Activated CD8-positive, alpha-beta memory T cell treated with anti-CD3 and anti-CD28 coated beads for 1 hour (primary cell): ENCODE data around the gene RNF166.

ENCODE experiments used
- DNase-seq, 2 donors: peaks; one replicate each; pipeline ENCODE4 v3.0.0-alpha.2; 2020; ENCODE audit warnings: low read depth in 1 of 2; ENCODE audit errors: extremely low read depth in 1 of 2

RNF166 gene

DNA sequence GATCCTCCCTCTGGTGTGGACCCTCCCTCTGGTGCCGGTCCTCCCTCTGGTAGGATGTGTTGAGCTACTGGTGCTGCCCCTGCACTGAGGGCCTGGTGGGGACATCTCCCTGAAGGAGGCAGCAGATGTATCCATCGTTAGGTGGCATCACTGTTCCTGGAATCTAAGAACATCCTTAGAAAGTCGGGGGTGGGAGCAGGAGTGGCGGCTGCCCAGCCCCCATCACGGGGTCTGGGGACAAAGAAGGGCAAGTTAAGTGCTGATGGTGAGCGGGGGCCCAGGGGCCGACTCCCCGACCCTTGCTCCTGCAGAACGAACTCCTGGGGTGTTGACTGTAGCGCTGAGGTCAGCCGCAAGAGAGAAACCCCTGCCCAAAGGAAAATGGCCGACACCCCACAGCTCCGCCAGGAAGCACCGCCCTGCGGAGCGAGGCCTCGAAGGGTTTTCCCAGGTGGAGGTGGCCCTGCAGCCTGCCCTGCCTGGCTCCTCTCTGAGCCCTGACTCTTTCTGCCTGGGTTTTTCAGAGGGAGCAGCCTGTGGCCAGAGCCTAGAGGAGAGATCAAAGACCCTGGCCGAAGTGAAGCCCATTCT lies 5.6 kb upstream of the RNF166 start:
- no peak for DNase-seq

DNA sequence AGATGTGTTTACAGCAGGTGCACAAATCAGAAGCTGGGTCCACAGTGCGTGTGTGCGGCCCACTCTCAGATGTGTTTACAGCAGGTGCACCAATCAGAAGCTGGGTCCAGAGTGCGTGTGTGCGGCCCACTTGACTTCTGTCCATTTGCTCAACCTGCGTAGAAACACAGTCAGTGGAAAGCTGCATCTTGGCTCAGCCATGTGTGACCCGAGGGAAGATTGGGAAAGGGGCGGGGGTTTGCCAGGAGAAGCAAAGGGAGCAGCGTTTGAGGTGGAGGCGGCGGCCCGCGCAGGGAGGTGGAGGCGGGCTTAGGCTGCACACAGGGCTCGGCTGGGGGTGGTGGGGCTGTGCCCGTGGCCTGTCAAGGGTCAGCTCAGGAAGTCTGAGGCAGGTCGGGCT lies 4.3 kb upstream of the RNF166 start:
- DNase-seq = no peak

DNA sequence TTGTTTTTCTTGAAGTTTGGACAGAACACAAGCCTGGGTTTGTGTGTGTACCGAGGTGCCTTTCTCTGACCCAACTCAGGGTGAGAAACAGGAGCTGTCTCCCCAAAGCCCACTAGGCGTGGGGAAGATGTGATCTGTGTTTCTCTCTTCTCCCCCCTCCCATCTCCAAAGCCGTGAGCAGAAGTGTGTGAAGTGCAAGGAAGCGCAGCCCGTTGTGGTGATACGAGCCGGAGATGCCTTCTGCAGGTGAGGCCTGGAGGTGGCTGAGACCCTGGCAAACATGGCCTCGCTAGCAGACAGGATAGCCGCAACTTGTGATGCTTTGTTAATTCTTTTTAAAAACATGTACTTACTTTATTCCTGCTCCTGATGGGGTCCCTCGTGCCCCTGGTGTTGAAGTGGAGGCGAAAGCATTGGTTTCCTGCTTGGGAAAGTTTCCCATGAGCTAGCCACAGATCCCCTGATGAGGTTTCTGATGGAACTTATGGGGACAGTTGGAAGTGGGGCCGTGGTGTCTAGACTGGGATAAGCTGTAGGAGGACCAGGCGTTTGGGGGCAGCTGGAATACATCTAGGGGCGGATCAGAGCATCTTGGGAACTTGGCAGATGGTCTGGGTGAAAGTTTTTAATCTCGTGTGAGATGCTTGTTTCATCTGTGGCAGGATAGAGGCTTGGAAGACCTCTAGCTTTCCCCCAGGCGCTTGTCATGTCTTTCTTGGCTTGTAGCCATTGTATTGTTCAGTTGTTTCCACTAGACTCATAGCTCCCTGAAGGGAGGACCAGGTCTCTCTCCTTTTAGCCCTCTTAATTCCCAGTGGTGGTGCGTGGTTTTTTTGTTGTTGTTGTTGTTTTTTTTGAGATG lies 988 bp upstream of the RNF166 start:
- no peak for DNase-seq

DNA sequence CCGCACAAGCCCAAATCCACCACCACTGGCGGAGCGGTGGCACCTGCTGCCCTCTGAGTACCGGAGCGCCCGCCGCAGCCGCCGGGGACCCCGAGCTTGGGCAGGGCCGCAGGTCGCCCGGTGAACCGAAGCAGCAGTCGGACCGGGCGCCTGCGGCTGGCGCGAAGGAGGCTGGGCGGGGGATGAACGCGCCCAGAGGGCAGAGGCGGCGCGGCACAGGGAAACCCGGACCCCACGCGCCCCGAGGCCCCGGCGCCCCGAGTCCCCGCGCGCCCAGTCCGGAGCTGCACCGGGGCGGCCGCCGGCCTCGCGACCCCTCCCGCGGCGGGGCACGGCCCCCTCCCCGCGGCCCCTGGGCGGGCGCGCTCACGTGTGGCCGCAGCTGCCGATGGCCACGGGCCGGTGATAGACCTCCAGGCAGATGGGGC lies 393 bp downstream of the RNF166 start:
- no peak for DNase-seq

DNA sequence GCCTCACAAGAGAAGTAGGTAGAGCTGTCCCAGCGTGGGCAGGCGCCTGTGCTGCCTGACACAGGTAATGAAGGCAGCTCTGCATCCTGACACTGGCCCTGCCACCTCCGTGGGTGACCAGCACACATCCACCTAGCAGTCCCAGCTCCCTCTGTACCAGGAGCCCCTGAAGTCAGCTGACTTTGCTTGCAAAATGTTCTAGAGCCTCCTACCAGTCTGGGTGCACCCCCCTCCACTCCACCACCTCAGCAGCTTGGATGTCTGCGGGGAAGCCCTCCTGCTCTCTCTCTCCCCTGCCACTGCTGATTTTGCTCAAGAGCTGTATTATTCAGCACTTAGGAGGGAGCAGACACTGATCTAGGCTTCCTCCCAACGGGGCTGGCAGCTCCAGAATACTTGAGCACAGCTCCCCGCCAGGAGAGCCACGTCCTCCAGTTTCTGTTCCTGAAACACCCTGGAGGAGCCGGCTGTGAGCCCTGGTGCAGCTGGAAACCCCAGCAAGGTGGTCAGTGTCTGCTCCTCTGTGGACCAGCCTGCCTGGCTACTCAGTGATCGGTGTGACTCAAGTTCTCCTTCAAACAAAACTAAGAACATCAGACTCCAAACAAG lies 1.0 kb downstream of the RNF166 start:
- DNase-seq = no peak

DNA sequence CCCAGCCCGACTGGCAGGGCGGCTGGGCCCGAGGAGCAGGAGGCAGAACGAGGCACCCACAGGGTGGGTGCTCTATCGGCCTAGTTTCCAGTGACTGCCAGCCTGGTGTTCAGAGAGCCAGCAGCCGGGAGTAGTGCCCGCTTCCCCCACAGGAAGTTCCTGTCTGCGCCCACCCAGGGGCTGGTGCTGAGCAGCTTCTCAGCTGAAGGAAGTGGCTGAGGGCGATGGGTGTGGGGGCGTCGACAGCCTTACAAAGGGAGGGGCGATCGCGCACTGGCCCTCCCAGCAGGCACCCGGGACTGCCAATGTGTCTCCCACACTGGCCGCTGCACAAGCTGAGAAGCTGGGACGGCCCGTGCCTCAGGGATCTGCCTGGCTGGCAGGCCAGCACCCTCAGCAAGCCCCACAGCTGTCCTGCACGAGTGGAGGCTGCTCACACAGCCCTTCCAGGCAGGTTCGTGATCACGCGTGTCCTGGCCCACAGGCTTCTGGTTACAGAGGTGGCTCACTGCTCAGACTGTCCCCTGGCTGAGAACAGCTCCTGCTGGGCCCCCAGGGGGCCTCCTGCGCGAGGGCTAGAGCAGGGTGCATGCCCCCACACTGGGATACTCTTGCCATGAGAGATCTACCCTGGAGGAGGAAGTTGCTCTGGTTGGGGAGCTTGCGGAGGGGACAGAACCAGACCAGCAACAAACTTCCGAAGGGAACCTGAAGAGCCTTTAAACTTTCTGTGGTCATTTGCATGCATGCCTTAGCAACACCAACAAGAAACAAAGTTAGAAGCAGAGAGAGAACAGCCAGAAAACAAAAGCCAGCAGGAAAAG lies 2.5 kb downstream of the RNF166 start:
- DNase-seq = peak; percentile 55

DNA sequence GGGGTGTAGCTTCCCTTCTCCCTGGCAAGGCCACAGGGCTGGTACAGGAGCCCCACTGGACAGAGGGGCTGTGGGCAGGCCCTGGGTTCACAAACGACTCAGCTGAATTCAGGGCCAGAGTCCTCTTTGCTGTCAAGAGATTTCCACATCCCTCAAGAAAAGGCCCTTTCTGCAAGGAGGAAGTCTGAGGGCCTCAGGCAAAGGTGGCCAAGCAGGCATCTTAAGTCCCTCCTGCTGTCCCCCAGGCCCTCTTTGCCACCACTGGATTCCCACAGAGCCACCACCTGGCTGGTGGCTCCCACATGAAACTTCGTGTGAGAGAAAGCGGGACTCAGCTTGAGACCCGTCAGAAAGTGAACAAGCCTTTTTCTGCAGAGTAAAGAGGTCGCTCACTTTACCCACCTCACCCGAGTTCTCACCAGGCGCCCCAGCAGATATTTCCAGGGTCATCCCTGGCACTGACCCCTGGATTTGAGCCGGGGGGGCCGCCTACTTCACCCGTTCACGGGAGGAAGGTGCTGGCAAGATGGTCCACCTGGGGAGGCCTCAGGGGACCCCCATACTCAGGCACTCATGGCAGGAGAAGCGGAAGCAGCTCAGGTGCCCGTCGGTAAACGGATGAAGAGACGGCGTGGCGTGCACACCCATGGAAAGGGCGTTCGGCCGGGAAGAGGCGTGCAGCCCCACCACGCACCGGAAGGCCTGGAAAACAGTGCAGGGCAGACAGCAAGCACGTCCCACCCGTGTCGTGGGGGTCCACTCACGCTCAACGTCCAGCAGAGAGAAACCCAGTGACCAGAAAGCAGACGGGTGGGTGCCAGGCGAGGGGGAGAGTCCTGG lies 3.6 kb downstream of the RNF166 start:
- DNase-seq = no peak

DNA sequence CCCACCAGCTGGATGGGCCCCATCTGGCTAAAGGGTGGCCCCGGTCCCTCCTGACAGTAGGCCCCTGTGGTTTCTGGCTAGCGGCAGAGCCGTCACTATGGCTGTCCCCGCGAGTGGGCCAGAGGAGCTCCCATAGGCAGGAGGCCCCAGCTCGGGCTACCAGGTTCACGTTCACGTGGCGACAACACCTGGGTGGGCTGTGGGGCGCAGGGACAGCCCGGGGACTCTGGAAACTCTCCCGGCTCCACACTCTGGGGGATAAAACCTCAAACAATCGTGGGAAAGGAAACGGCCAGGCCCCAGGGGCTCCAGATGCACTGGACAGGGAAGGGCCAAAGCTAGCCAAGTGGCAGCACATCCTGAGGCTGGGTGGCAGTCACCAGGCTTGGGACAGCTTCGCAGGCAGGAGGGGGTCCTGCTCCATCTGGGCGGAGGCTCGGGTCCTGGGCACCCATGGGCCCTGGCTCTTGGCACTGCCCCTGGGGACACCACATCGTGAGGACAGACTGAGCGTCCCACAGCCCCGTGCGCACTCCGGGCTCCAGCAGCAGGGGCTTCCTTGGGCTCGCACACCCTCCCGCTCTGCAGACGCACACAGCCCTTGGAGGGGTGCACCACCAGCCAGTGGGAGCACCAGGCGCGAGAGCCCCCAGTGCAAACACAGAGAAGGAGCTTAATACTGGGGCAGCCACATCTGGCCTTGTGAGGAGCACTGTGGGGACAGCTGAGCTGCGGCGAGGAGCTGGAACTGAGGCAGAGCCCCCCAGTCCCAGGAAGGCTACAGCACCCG lies 4.4 kb downstream of the RNF166 start:
- no peak for DNase-seq

DNA sequence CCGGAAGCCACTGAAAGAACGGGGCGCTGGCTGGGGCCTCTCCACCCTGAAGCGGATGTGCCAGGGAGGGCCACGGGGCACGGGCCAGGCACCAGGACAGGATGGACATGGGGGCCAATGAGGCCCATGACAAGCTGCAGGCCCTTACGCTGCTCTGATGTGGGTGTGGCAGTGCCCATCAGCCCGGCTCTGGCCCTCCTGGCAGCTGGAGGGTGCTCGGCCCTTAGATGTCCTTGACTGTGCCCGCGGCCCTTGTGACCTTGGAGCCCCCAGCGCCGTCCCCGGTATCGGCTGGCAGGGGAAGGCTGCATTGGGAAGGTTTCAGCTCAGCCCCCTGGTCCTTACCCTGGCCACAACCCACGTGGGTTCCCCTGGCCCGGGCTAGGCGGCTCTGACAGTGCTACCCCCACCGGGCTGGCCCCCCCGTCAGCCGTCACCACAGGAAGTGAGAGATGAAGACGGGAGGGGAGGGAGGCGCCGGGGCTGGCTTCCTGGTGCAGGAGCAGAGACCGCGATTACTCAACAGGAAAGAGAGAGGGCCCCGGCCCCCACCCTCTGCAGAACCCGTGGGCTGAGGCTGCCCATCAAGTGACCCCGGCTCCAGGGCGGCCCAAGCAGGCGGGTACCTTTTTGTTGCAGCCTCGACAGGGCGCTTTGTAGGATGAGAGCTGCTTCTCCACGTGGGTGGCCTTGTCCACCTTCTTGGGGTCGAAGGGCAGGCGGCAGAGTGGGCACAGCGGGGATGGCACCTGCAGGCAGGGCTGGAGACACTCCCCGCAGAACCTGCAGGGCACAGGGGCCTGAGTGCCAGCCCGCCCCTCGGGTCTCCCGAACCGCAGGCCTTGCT lies 5.3 kb downstream of the RNF166 start:
- peak; percentile 93 to 94 for DNase-seq

DNA sequence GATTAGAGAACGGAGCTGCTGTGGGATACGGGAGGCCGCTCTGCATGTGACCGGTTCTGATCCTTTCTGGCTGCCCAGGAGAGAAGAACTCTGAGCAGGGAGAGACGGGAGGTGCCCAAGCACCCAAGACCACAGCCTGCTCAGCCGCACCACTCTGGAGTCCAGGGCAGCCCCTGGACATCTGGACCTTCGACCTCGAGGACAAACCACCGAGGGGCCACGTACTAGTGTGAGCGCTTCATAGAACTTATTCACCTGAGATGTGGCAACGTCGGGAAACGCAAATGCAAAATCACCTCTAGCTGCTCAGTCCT lies 5.9 kb downstream of the RNF166 start:
- no peak for DNase-seq

DNA sequence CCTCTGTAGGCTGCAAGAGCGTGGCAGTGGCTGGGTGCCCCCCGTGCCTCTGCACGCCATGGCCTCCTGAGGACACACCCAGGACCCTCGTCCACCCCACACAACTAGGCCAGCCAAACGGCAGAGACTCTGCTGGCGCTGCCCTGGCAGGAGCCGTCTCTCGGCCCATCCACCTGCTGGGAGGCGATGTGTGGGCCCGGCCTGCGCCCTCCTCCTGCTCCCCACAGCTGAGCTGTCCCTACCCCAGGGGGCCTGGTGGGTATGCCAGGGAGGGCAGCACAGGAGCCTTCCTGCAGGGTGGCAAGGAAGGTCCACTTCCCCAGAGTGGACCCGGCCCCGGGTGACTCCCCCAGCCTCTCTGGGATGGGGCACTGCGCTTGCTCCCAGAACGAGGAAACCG lies 7.0 kb downstream of the RNF166 start:
- DNase-seq = no peak

DNA sequence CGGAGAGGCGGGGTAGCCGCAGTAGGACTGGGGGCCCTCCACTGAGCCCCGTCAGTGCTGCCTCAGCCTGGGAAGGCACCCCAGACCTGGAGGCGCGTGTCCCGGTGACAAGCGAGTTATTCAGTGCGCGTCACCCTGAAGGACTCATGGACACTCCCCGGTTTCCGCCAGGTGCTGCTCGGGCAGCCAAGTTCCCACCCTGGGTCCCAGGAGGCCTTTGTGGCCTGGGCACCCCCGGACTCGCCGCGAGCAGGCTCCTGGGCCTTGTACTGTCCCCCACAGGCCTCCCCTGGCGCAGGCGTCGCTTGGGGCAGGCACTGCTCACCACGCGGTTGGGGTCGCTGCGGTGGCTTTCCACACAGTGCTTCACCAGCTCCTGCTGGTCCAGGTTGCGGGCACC lies 7.6 kb downstream of the RNF166 start:
- DNase-seq = no peak

DNA sequence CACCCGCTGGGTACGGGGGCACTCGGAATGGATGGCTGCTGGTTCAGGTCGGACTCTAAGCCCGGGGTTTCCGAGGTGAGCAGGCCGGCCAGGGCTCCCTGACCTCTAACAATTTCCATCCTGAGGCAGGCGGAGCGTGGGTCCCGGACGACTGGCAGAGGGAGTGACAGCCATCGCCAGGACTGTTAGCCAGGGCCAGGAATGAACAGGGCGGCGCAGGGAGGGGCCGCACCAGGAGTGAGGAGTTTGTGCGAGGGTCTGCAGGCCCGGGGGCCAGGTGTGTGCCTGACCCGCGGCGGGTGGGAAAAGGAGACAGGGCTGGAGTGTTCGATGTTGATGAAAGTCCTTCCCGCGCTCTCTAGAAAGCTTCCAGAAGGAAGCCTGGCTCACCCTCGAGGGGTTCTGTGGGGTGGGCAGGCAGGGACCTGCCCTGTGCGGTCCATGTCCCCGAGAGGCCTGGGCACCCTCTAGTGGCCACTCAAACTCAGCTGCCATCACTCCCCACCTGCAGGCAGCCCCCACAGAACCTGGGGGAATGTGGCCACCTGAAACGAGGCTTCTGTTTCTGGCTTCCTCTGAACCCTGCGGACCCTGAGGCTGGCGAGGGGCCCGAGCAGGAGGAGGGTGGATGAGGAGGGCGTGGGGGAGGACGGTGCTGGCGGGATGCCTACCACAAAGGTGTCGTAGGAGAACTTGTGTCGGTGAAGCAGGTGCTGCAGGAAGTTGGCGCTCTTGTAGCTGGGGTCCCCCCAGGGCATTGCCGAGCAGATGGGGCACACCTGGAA lies 8.2 kb downstream of the RNF166 start:
- DNase-seq = no peak

DNA sequence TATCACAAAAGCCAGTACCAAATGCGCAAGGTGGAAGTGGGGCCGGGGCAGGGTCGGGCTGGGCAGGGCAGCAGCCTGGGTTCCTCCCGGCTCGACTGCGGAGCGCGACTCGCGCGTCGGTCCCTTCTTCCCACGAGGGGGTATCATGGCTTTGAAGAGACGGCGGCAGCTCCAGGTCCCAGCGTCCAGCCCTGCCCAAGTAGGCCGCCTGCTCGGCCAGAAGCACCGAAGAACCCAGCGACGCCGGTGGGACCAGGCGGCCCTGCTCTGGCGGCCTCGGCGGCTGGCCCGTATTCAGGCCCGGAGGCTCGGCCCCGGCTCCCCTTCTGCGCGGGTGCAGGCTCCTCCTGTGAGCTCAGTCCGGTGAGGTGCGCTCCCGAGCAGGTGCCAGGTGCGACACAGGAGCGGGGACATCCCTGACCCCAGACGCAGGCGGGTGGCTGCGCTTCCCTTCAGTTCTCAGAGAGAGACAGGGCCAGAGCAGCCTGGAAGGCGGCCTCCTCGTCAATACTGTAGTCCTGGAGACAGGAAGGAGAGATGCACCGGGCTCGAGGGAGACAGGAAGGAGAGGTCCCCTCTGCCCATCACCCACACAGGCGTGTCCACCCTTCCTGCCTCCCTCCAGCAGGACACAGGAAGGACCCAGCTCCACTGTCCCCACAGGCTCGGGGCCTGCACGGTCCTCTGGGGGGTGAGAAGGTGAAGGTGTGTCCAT lies 8.9 kb downstream of the RNF166 start:
- no peak for DNase-seq

DNA sequence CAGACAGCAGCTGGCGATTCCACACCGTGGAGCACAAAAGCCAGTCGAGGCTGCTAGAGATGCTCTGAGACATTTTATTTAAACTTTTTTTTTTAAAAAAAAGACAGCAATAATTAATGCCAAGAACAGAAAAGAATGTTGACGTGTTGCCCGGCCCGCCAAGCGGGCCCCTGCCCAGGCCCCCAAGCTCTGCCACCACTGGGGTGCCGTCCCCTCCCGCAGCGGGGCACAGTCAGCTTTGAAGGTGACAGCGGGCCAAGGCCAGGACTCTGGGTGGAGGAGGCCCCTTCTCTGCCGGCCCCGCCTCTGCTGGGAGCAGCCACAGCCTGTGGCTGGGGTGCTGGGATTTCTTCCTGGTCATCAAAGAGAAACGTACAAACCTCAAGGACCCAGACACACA lies 9.8 kb downstream of the RNF166 start:
- no peak for DNase-seq

DNA sequence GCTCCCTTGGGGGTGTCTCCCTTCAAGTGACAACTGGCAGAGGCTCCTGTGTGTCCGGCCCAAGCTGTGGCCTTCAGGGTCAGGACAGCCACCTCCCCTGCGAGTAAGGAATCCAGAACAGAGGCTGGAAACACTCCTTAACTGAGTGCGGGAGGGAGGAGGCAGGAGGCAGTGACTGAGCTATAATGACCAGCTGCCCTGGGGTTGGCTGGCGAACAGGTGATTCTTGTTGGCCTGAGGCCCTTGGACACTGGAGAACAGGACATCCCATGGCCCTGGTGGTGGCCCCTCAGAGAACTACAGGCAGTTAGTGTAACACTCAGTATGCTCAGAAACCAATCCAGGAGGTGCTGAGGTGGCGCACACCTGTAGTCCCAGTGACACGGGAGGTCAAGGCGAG lies 10.5 kb downstream of the RNF166 start:
- no peak for DNase-seq

DNA sequence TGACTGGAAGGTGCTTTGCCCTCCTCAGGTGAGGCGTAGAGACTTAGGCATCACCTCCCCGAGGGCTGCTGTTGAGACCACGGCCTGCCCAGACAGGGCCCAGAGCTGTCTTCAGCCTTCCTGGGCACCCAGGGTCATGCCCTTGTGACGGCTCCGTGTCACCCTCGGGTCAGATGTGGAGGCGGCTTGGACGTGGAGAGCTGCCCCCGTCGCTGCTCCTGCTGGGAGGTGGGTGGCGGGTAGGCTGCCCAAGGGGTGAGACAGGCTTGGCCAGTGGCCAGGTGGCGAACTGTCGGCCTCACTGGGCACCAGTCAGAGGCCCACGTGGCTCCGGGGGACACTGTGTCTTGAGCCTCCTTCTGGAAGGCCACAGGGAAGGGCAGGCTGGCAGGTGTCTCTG lies 11.0 kb downstream of the RNF166 start:
- no peak for DNase-seq
